HCT116 (cell line): Measurements from ENCODE around the gene FPR2. TPM values are rescaled to one million over a fixed set of nuclear protein-coding genes. Genes with fewer than 3 reads are reported as not detected.

Experiments
- ATAC-seq: fragments of 200-7000 bp; cut with Tn5 transposase; 2 replicates; pipeline ENCODE4 v1.9.1; 2020; ENCODE audit warnings: mild to moderate bottlenecking, moderate library complexity
- BruUV-seq: library from RNA; stranded (reverse); fragments of 400-500 nt; replicated peaks from 2 replicates; lab custom pipeline; 2021; lab: Mats Ljungman, UMichigan
- CTCF ChIA-PET: fragments of 300-600 bp; sonication (Branson Sonifier 250); formaldehyde crosslinking; loops from one replicate; lab custom pipeline; 2021; ENCODE audit warnings: antibody characterized with exemption; lab: Charles Lee
- POLR2A ChIA-PET: fragments of 300-600, 350-600 bp; sonication (Branson Sonifier 250); formaldehyde crosslinking; loops from one replicate; lab custom pipeline; 2021; ENCODE audit warnings: antibody characterized with exemption; lab: Charles Lee
- RAD21 ChIA-PET, 2 experiments: fragments of 300-600 bp; sonication (Branson Sonifier 250); formaldehyde crosslinking; loops; one replicate each; lab custom pipeline; 2023; ENCODE audit warnings: low total read pairs in 2 of 2; ENCODE audit not compliant: uncharacterized antibody in 2 of 2, unreplicated experiment in 2 of 2, low non-redundant PET in 1 of 2; lab: Charles Lee
- DNase-seq: peaks from one replicate; pipeline ENCODE4 v3.0.0-alpha.2; 2010; ENCODE audit warnings: low read depth, low spot score
- H2AFZ ChIP-seq: fragments of 200-600 bp; shearing (Covaris generic), sonication (generic); 2 replicates; pipeline ENCODE4 v1.6.1; 2017; ENCODE audit warnings: low read depth, mixed run types, mixed read lengths, antibody characterized with exemption, low read length; ENCODE audit not compliant: poor library complexity, severe bottlenecking
- H3K27ac ChIP-seq: 2 replicates; pipeline ENCODE4 v1.5.1; 2012; ENCODE audit warnings: low read depth, low read length
- H3K27me3 ChIP-seq: fragments of 200-600 bp; sonication (generic); 2 replicates; pipeline ENCODE4 v1.6.1; 2016; ENCODE audit warnings: mixed run types, low read length, mixed read lengths; ENCODE audit not compliant: insufficient read depth
- H3K36me3 ChIP-seq, 2 experiments: fragments of 200-500 bp in 1 of 2; fragments of 200-600 bp in 1 of 2; sonication (Bioruptor generic) in 1 of 2; sonication (generic) in 1 of 2; 2 replicates each; pipeline versions ENCODE4 v1.5.1 to v1.6.1; 2014 to 2016; ENCODE audit warnings: low read length in 2 of 2, inconsistent platforms in 1 of 2, mixed read lengths in 1 of 2, mixed run types in 1 of 2; ENCODE audit not compliant: insufficient read depth in 2 of 2, control insufficient read depth in 1 of 2
- H3K4me1 ChIP-seq, 2 experiments: fragments of 200-600 bp in 1 of 2; sonication (generic) in 1 of 2; 2 replicates each; pipeline versions ENCODE4 v1.5.1 to v1.6.1; 2012 to 2017; ENCODE audit warnings: low read length in 2 of 2, inconsistent platforms in 1 of 2, mild to moderate bottlenecking in 1 of 2, mixed read lengths in 1 of 2, mixed run types in 1 of 2, moderate library complexity in 1 of 2; ENCODE audit not compliant: insufficient read depth in 2 of 2, control insufficient read depth in 1 of 2
- H3K4me2 ChIP-seq: fragments of 200-600 bp; sonication (generic); 2 replicates; pipeline ENCODE4 v1.6.1; 2017; ENCODE audit warnings: mixed run types, low read length, mixed read lengths
- H3K4me3 ChIP-seq, 2 experiments: fragments of 200-600 bp in 1 of 2; sonication (generic) in 1 of 2; replicated peaks in 1 of 2; 2 replicates each; pipeline ENCODE4 v1.5.1; 2011 to 2016; ENCODE audit warnings: low read length in 2 of 2, control low read depth in 1 of 2, low read depth in 1 of 2, mild to moderate bottlenecking in 1 of 2, mixed read lengths in 1 of 2, mixed run types in 1 of 2
- H3K79me2 ChIP-seq: fragments of 200-600 bp; sonication (generic); 2 replicates; pipeline ENCODE4 v1.6.1; 2017; ENCODE audit warnings: mild to moderate bottlenecking, mixed run types, low read length, moderate library complexity, mixed read lengths; ENCODE audit not compliant: insufficient read depth
- H3K9ac ChIP-seq: fragments of 200-600 bp; sonication (generic); 2 replicates; pipeline ENCODE4 v1.6.1; 2016; ENCODE audit warnings: low read length, mixed read lengths
- H3K9me2 ChIP-seq: fragments of 200-600 bp; sonication (generic), shearing (Covaris generic); 2 replicates; pipeline ENCODE4 v1.6.1; 2017; ENCODE audit warnings: mixed run types, mild to moderate bottlenecking, moderate library complexity; ENCODE audit not compliant: insufficient read depth
- H3K9me3 ChIP-seq, 2 experiments: fragments of 200-500 bp in 1 of 2; fragments of 200-600 bp in 1 of 2; sonication (Bioruptor generic) in 1 of 2; sonication (generic) in 1 of 2; 2 replicates each; pipeline ENCODE4 v1.6.1; 2014 to 2017; ENCODE audit warnings: low read length in 2 of 2, mixed read lengths in 2 of 2, inconsistent platforms in 1 of 2, low read depth in 1 of 2, mild to moderate bottlenecking in 1 of 2, mixed run types in 1 of 2, moderate library complexity in 1 of 2; ENCODE audit not compliant: control insufficient read depth in 1 of 2, insufficient read depth in 1 of 2
- H4K20me1 ChIP-seq: fragments of 200-600 bp; sonication (generic), shearing (Covaris generic); 2 replicates; pipeline ENCODE4 v1.6.1; 2017; ENCODE audit warnings: mixed run types, mild to moderate bottlenecking, moderate library complexity; ENCODE audit not compliant: insufficient read depth
- CEBPB ChIP-seq: IDR thresholded peaks from 2 replicates; pipeline ENCODE4 v1.6.1; 2012; ENCODE audit warnings: low read depth
- ELF1 ChIP-seq: IDR thresholded peaks from 2 replicates; pipeline ENCODE4 v1.6.1; 2012; ENCODE audit warnings: low read depth, borderline replicate concordance
- POLR2AphosphoS5 ChIP-seq: IDR thresholded peaks from 2 replicates; pipeline ENCODE4 v1.6.1; 2011; ENCODE audit warnings: mild to moderate bottlenecking, low read depth, low read length, moderate library complexity
- RAD21 ChIP-seq: IDR thresholded peaks from 2 replicates; pipeline ENCODE4 v1.6.1; 2012; ENCODE audit warnings: low read depth, mild to moderate bottlenecking
- REST ChIP-seq: IDR thresholded peaks from 2 replicates; pipeline ENCODE4 v1.6.1; 2012; ENCODE audit warnings: low read depth
- SP1 ChIP-seq: IDR thresholded peaks from 2 replicates; pipeline ENCODE4 v1.6.1; 2012; ENCODE audit warnings: low read depth
- SRF ChIP-seq: IDR thresholded peaks from 2 replicates; pipeline ENCODE4 v1.6.1; 2012; ENCODE audit warnings: low read depth
- ZFX ChIP-seq: fragments of 450-650 bp; IDR thresholded peaks from 2 replicates; pipeline ENCODE4 v1.6.1; 2017
- ZNF274 ChIP-seq: fragments of 200-500 bp; sonication (Bioruptor generic); IDR thresholded peaks from 2 replicates; pipeline ENCODE4 v1.6.1; 2014; ENCODE audit warnings: mild to moderate bottlenecking, low read depth, low read length, inconsistent platforms
- intact Hi-C: fragments of 100-400 bp; cut with micrococcal nuclease; formaldehyde crosslinking; loops from 2 replicates; pipeline ENCODE4 v1.10.0; 2022
- total RNA-seq: library from RNA; stranded (reverse); gene quantifications from one replicate; pipeline ENCODE4 v1.2.1, GENCODE V29; 2021; ENCODE audit not compliant: unreplicated experiment
- TF ChIP-seq, protein P1 (sequence below), 3 experiments: fragments of 200-600 bp in 1 of 3; sonication (generic) in 1 of 3; IDR thresholded peaks in 2 of 3; conservative IDR thresholded peaks in 1 of 3; 2 replicates each; pipeline ENCODE4 v1.5.1; 2012 to 2017; ENCODE audit warnings: low read depth in 2 of 3, low read length in 2 of 3, antibody characterized with exemption in 1 of 3, borderline replicate concordance in 1 of 3, control low read depth in 1 of 3, mild to moderate bottlenecking in 1 of 3, mixed read lengths in 1 of 3, mixed run types in 1 of 3, moderate library complexity in 1 of 3; ENCODE audit not compliant: insufficient read depth in 1 of 3
- TF ChIP-seq, protein P2 (sequence below): IDR thresholded peaks from 2 replicates; pipeline ENCODE4 v1.6.1; 2012

Gene FPR2
- total RNA-seq, 1 experiment from 2014 or later = not detected

GRCh38 chr19:51765086-51765485, 4.1 kb downstream of the FPR2 start:
- H2AFZ ChIP-seq = no peak overlapping the region
- BruUV-seq = no TSS peak
- no peaks in the 10 kb centered on the region for H3K36me3 ChIP-seq
- H3K79me2 ChIP-seq = no peaks in the 10 kb centered on the region
- TF ChIP-seq ZNF274 (no peak), REST (no peak)
- H3K9ac ChIP-seq = no peak overlapping the region
- no peaks in the 10 kb centered on the region for H3K9me3 ChIP-seq
- ATAC-seq (no peak), DNase-seq (no peak)
- no peak overlapping the region for H3K27ac ChIP-seq
- intact Hi-C loops = no loop called here
- CTCF ChIA-PET = no interaction called here
- no peaks in the 10 kb centered on the region for H3K27me3 ChIP-seq
- POLR2A ChIA-PET = no interaction called here
- H4K20me1 ChIP-seq = no peaks in the 10 kb centered on the region
- no peaks in the 10 kb centered on the region for H3K4me1 ChIP-seq
- RAD21 ChIA-PET = no interaction called here
- no peak overlapping the region for H3K4me2 ChIP-seq
- no peaks in the 10 kb centered on the region for H3K9me2 ChIP-seq
- H3K4me3 ChIP-seq = no peak overlapping the region

- Histone ChIP-seq H3K9me3 (no peaks in the 10 kb centered on the region), H3K9me2 (no peaks in the 10 kb centered on the region), H3K4me1 (no peaks in the 10 kb centered on the region), H3K9ac (no peak overlapping the region), H3K4me2 (no peak overlapping the region), H3K27ac (no peak overlapping the region), H4K20me1 (no peaks in the 10 kb centered on the region), H3K79me2 (no peaks in the 10 kb centered on the region), H3K36me3 (no peaks in the 10 kb centered on the region), H2AFZ (no peak overlapping the region), H3K27me3 (no peaks in the 10 kb centered on the region), H3K4me3 (no peak overlapping the region)
- no TSS peak for BruUV-seq
- ChIA-PET RAD21 (no interaction called here), POLR2A (no interaction called here), CTCF (no interaction called here)
- ATAC-seq = no peak
- intact Hi-C loops = no loop called here
- no peak for DNase-seq
- TF ChIP-seq ZFX (no peak), RAD21 (no peak), CEBPB (no peak), ELF1 (no peak), SP1 (no peak), REST (no peak), POLR2AphosphoS5 (no peak), SRF (no peak)
- TF ChIP-seq, protein P1, sequence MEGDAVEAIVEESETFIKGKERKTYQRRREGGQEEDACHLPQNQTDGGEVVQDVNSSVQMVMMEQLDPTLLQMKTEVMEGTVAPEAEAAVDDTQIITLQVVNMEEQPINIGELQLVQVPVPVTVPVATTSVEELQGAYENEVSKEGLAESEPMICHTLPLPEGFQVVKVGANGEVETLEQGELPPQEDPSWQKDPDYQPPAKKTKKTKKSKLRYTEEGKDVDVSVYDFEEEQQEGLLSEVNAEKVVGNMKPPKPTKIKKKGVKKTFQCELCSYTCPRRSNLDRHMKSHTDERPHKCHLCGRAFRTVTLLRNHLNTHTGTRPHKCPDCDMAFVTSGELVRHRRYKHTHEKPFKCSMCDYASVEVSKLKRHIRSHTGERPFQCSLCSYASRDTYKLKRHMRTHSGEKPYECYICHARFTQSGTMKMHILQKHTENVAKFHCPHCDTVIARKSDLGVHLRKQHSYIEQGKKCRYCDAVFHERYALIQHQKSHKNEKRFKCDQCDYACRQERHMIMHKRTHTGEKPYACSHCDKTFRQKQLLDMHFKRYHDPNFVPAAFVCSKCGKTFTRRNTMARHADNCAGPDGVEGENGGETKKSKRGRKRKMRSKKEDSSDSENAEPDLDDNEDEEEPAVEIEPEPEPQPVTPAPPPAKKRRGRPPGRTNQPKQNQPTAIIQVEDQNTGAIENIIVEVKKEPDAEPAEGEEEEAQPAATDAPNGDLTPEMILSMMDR (IDR thresholded peaks at IDR 0.05 in 2 of 3, conservative IDR thresholded peaks at IDR 0.05 in 1 of 3; ENCODE audit: borderline replicate concordance in 1 of 3, insufficient read depth in 1 of 3, low read depth in 2 of 3, low read length in 2 of 3) = no peak
- TF ChIP-seq, protein P2, sequence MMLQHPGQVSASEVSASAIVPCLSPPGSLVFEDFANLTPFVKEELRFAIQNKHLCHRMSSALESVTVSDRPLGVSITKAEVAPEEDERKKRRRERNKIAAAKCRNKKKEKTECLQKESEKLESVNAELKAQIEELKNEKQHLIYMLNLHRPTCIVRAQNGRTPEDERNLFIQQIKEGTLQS = no peak
Observed at GRCh38 chr19:51766461-51766860, 5.5 kb downstream of the FPR2 start.
